GM19238 (cell line): ENCODE results near the gene ZNF419.

Experiments used
- DNase-seq: peaks from one replicate; pipeline ENCODE4 v3.0.0; 2011; ENCODE audit warnings: low spot score; ENCODE audit not compliant: insufficient read length

ZNF419 gene

GRCh38 chr19:57527136-57527881 lies 39.8 kb downstream of the ZNF419 start, which contains the start of gene ZNF549:
TSS of gene ZNF549 (plus strand) at chr19:57527356. CDS start at chr19:57527574, 218 bp downstream.
- peak; percentile 91 for DNase-seq

GRCh38 chr19:57537953-57538547 lies 50.5 kb downstream of the ZNF419 start:
- no peak for DNase-seq
